GM18951 (cell line): ENCODE data around the gene ZNF177.

Experiments used
- POLR2A ChIP-seq: IDR thresholded peaks from 4 replicates; pipeline ENCODE4 v1.6.1; 2011; ENCODE audit warnings: mild to moderate bottlenecking; ENCODE audit not compliant: insufficient read length, insufficient read depth; ENCODE audit errors: extremely low read depth
- in situ Hi-C: fragments of 300-500 bp; cut with MboI; formaldehyde crosslinking; loops from one replicate; pipeline ENCODE4 v1.12.0; 2022; ENCODE audit warnings: low sequenced_read_pairs, mixed read lengths, inconsistent platforms; ENCODE audit not compliant: unreplicated experiment

ZNF177 gene

GRCh38 chr19:9353011-9353410, 9.8 kb upstream of the ZNF177 start:
- no peak for TF ChIP-seq POLR2A
- in situ Hi-C loops: no loop called here

GRCh38 chr19:9354651-9355050, 8.2 kb upstream of the ZNF177 start:
- in situ Hi-C loops: no loop called here
- TF ChIP-seq POLR2A: no peak

- no peak for TF ChIP-seq POLR2A
- in situ Hi-C loops: no loop called here
Measured at GRCh38 chr19:9370738-9371619, 8.2 kb downstream of the ZNF177 start.

GRCh38 chr19:9381361-9381785, 18.6 kb downstream of the ZNF177 start:
- no peak for TF ChIP-seq POLR2A
- in situ Hi-C loops: no loop called here

- TF ChIP-seq POLR2A: no peak
- in situ Hi-C loops: no loop called here
Measured at GRCh38 chr19:9406798-9407352, 44.1 kb downstream of the ZNF177 start.

- no peak for TF ChIP-seq POLR2A
- in situ Hi-C loops: no loop called here
Measured at GRCh38 chr19:9407827-9408226, 45.0 kb downstream of the ZNF177 start.

GRCh38 chr19:9413240-9413954, 50.6 kb downstream of the ZNF177 start:
- in situ Hi-C loops: no loop called here
- TF ChIP-seq POLR2A: no peak

- in situ Hi-C loops: no loop called here
Measured at GRCh38 chr19:9427941-9428340, 65.1 kb downstream of the ZNF177 start.

GRCh38 chr19:9430444-9430843, 67.6 kb downstream of the ZNF177 start:
- no peak for TF ChIP-seq POLR2A
- in situ Hi-C loops: no loop called here

More at GRCh38 chr19:9427941-9428340, 65.1 kb downstream of the ZNF177 start:
- TF ChIP-seq POLR2A: no peak

- TF ChIP-seq POLR2A: no peak
- in situ Hi-C loops: no loop called here
Measured at GRCh38 chr19:9431475-9431874, 68.7 kb downstream of the ZNF177 start.
